ENCODE results near the gene MAN1A2.

GRCh38 chr1:117388328-117388727 is 21.1 kb downstream of the MAN1A2 start:
- TF ChIP-seq KHSRP (IDR thresholded peaks at IDR 0.05): no peak
- no peak for TF ChIP-seq BRCA1 (IDR thresholded peaks at IDR 0.05)
- TF ChIP-seq BRCA1 (CRISPR knock-in tag; IDR thresholded peaks at IDR 0.05): no peak
- TF ChIP-seq EZH2 (IDR thresholded peaks at IDR 0.05; ENCODE audit: borderline replicate concordance, low read depth, low read length): no peak
- TF ChIP-seq POLR2A (conservative IDR thresholded peaks at IDR 0.05): no peak
- TF ChIP-seq CTCF (IDR thresholded peaks at IDR 0.05 in 2 of 3, conservative IDR thresholded peaks at IDR 0.05 in 1 of 3; ENCODE audit: insufficient read depth in 2 of 3, low read depth in 1 of 3, low read length in 3 of 3): no peak
- TF ChIP-seq CHD7 (IDR thresholded peaks at IDR 0.05; ENCODE audit: low read depth, low read length): no peak
- no peak for TF ChIP-seq RAD21 (CRISPR knock-in tag; conservative IDR thresholded peaks at IDR 0.05 in 1 of 2, IDR thresholded peaks at IDR 0.05 in 1 of 2)
- no peak for TF ChIP-seq SP1 (CRISPR knock-in tag; IDR thresholded peaks at IDR 0.05)
- TF ChIP-seq NKRF (IDR thresholded peaks at IDR 0.05; ENCODE audit: borderline replicate concordance): no peak
- no peak for TF ChIP-seq SAFB2 (IDR thresholded peaks at IDR 0.05; ENCODE audit: borderline replicate concordance, low read depth, low read length, severe bottlenecking)
- TF ChIP-seq SMARCC2 (IDR thresholded peaks at IDR 0.05; ENCODE audit: low read depth): no peak

Measured in K562 (cell line).